Measurements from ENCODE around the gene PTP4A2. TPM values are rescaled to one million over a fixed set of nuclear protein-coding genes. Genes with fewer than 3 reads are reported as not detected.

PTP4A2 gene
- total and polyA plus RNA-seq, 2 of the 13 experiments (the other 11 are each of a cell fraction or from before 2014, with no cell fraction given) = 173 to 225 TPM

DNA sequence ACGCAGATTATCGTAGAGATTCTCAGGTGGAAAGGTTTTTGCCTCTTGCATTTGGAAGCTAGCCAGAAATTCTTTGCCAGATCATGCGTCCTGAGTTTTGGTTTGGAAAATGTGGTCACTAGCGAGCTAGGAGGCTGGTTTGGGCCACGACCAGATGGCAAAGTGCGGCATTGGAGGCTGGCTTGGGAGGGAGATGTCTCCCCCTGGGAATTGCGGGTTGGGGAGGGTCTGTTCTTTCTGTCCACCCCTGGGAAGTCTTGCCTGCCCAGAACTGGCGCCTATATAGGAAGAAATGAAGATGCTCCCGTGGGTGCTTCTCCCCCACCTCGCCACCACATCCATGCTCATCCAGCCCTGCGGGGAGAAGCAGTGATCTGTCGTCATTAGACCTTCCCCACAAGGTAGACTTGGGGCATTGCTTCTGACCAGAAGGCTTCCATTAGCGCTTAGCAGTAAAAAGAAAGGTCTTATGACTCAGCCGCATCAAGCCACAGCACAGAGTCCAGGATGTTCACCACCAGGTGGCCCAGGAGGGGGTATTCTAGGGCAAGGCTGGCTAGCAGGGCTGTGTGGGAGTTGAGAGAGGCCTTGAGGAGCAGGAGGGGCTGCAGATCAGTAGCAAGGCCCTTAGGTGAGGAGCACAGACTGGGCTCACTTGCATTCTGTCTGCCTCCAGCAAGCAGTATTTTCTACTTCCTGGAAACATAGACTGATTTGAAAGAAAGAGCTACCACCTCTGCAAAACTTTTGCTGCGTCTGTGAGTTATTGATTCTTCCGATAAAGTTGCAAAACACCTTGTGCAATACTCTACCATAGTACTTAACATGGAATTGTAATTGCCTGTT, 1.5 kb upstream of the PTP4A2 start:
- intact Hi-C loops (cut with micrococcal nuclease; ENCODE audit: unreplicated experiment) = loop anchor here (1.0 kb wide), 1 partner anchor 25 kb away; no protein-coding TSS in a partner anchor
- Histone ChIP-seq H3K9me3 (ENCODE audit: low read length) (no peaks in the 10 kb centered on the region), H2AFZ (ENCODE audit: low read length) (peak overlapping the region; percentile 79), H3K27ac (ENCODE audit: extremely low read length, insufficient read depth, low read length) (peak overlapping the region; percentile 84), H3K9ac (ENCODE audit: insufficient read depth, low read depth, low read length) (peak overlapping the region; percentile 60), H4K20me1 (ENCODE audit: insufficient read depth, low read length) (peaks cover 27% of the 10 kb centered on the region), H3K79me2 (ENCODE audit: insufficient read depth, low read length) (peaks cover 29% of the 10 kb centered on the region), H3K27me3 (ENCODE audit: control insufficient read depth in 1 of 2, insufficient read depth in 2 of 2, low read length in 2 of 2) (no peaks in the 10 kb centered on the region; a peak in 1 of 5 replicates), H3K36me3 (replicated peaks in 1 of 2; ENCODE audit: control insufficient read depth in 1 of 2, insufficient read depth in 2 of 2, low read length in 2 of 2) (no peaks in the 10 kb centered on the region), H3K4me1 (ENCODE audit: insufficient read depth, low read length) (peaks cover 60% of the 10 kb centered on the region), H3K4me2 (ENCODE audit: low read depth, low read length) (peak overlapping the region; percentile 95), H3K4me3 (replicated peaks in 1 of 3; ENCODE audit: insufficient read depth in 1 of 3, low read depth in 2 of 3, low read length in 3 of 3) (peak overlapping the region; percentile 12 to 68 (median 29))
- ChIA-PET CTCF (ENCODE audit: low intra/inter-chr PET ratio, low total read pairs) (interaction anchor here (2.8 kb wide), 1 partner anchor 24 kb away, joined by 54 read pairs; no protein-coding TSS in a partner anchor), POLR2A (interaction anchor here (0.9 to 2.2 kb wide), 7 partner anchors 13 to 133 kb away, joined by 3 to 18 read pairs (median 4); partner anchors contain the start of genes KHDRBS1 and TMEM39B)
- FAIRE-seq = peak; percentile 81
- in situ Hi-C loops (cut with HindIII; ENCODE audit: extremely low pct_ligation_motif_present, low pct_unique_long_range_greater_than_20kb) = no loop called here
- peak; percentile 80 for ATAC-seq
- DNase-seq (ENCODE audit: low spot score) = peak; percentile 87
- BruUV-seq (replicated peaks) = no TSS peak
- 45% methylated on average over 9 of the region's 16 CpGs for WGBS (ENCODE audit: low lambda C conversion rate)
- TF ChIP-seq ZNF614 (CRISPR knock-in tag; IDR thresholded peaks at IDR 0.05; ENCODE audit: borderline replicate concordance) (peak; percentile 62; the same call in 1 of the 2 replicates), SALL1 (CRISPR knock-in tag; IDR thresholded peaks at IDR 0.05) (peak; percentile 74; the same call in 1 of the 2 replicates), ZIK1 (CRISPR knock-in tag; IDR thresholded peaks at IDR 0.05; ENCODE audit: borderline replicate concordance, low read depth) (no peak), CREM (IDR thresholded peaks at IDR 0.05) (0 out of 2 replicates have a peak, but pooled peaks have one; percentile 22), CREM (CRISPR knock-in tag; IDR thresholded peaks at IDR 0.05) (no peak), ZNF737 (CRISPR knock-in tag; IDR thresholded peaks at IDR 0.05; ENCODE audit: borderline replicate concordance) (no peak), ZSCAN20 (CRISPR knock-in tag; IDR thresholded peaks at IDR 0.05; ENCODE audit: borderline replicate concordance) (no peak), SIX1 (CRISPR knock-in tag; IDR thresholded peaks at IDR 0.05; ENCODE audit: borderline replicate concordance) (no peak), ZNF766 (CRISPR knock-in tag; IDR thresholded peaks at IDR 0.05; ENCODE audit: borderline replicate concordance) (no peak), ZNF230 (CRISPR knock-in tag; IDR thresholded peaks at IDR 0.05) (no peak)
- TF ChIP-seq, protein P1, sequence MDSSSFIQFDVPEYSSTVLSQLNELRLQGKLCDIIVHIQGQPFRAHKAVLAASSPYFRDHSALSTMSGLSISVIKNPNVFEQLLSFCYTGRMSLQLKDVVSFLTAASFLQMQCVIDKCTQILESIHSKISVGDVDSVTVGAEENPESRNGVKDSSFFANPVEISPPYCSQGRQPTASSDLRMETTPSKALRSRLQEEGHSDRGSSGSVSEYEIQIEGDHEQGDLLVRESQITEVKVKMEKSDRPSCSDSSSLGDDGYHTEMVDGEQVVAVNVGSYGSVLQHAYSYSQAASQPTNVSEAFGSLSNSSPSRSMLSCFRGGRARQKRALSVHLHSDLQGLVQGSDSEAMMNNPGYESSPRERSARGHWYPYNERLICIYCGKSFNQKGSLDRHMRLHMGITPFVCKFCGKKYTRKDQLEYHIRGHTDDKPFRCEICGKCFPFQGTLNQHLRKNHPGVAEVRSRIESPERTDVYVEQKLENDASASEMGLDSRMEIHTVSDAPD (CRISPR knock-in tag; IDR thresholded peaks at IDR 0.05) = 0 out of 2 replicates have a peak, but pooled peaks have one; percentile 12
- TF ChIP-seq, protein P2, sequence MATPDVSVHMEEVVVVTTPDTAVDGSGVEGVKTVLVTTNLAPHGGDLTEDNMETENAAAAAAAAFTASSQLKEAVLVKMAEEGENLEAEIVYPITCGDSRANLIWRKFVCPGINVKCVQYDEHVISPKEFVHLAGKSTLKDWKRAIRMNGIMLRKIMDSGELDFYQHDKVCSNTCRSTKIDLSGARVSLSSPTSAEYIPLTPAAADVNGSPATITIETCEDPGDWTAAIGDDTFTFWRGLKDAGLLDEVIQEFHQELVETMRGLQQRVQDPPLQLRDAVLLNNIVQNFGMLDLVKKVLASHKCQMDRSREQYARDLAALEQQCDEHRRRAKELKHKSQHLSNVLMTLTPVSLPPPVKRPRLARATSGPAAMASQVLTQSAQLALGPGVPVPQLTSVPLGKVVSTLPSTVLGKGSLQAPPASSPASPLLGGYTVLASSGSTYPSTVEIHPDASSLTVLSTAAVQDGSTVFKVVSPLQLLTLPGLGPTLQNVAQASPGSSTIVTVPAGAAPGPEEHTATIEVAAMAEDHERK (CRISPR knock-in tag; IDR thresholded peaks at IDR 0.05; ENCODE audit: low read depth) = no peak
- TF ChIP-seq, protein P3, sequence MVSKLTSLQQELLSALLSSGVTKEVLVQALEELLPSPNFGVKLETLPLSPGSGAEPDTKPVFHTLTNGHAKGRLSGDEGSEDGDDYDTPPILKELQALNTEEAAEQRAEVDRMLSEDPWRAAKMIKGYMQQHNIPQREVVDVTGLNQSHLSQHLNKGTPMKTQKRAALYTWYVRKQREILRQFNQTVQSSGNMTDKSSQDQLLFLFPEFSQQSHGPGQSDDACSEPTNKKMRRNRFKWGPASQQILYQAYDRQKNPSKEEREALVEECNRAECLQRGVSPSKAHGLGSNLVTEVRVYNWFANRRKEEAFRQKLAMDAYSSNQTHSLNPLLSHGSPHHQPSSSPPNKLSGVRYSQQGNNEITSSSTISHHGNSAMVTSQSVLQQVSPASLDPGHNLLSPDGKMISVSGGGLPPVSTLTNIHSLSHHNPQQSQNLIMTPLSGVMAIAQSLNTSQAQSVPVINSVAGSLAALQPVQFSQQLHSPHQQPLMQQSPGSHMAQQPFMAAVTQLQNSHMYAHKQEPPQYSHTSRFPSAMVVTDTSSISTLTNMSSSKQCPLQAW (CRISPR knock-in tag; IDR thresholded peaks at IDR 0.05) = 0 out of 2 replicates have a peak, but pooled peaks have one; percentile 52
- TF ChIP-seq, protein P4, sequence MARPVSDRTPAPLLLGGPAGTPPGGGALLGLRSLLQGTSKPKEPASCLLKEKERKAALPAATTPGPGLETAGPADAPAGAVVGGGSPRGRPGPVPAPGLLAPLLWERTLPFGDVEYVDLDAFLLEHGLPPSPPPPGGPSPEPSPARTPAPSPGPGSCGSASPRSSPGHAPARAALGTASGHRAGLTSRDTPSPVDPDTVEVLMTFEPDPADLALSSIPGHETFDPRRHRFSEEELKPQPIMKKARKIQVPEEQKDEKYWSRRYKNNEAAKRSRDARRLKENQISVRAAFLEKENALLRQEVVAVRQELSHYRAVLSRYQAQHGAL (CRISPR knock-in tag; IDR thresholded peaks at IDR 0.05; ENCODE audit: not compliant biosample characterization) = no peak
- TF ChIP-seq, protein P5, sequence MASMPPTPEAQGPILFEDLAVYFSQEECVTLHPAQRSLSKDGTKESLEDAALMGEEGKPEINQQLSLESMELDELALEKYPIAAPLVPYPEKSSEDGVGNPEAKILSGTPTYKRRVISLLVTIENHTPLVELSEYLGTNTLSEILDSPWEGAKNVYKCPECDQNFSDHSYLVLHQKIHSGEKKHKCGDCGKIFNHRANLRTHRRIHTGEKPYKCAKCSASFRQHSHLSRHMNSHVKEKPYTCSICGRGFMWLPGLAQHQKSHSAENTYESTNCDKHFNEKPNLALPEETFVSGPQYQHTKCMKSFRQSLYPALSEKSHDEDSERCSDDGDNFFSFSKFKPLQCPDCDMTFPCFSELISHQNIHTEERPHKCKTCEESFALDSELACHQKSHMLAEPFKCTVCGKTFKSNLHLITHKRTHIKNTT (CRISPR knock-in tag; IDR thresholded peaks at IDR 0.05) = no peak

All from HepG2 (cell line).